Inflammatory macrophage treated with lipopolysaccharide for 4 hours (primary cell): ENCODE measurements around the gene PRR36.
"Not testable (repeated sequence)": the region's sequence is repeated elsewhere in the genome, so short reads cannot be mapped to it uniquely, and the experiment has no call there.

ENCODE experiments used
- DNase-seq: peaks from one replicate; pipeline ENCODE4 v3.0.0-alpha.2; 2020

The PRR36 gene

DNA sequence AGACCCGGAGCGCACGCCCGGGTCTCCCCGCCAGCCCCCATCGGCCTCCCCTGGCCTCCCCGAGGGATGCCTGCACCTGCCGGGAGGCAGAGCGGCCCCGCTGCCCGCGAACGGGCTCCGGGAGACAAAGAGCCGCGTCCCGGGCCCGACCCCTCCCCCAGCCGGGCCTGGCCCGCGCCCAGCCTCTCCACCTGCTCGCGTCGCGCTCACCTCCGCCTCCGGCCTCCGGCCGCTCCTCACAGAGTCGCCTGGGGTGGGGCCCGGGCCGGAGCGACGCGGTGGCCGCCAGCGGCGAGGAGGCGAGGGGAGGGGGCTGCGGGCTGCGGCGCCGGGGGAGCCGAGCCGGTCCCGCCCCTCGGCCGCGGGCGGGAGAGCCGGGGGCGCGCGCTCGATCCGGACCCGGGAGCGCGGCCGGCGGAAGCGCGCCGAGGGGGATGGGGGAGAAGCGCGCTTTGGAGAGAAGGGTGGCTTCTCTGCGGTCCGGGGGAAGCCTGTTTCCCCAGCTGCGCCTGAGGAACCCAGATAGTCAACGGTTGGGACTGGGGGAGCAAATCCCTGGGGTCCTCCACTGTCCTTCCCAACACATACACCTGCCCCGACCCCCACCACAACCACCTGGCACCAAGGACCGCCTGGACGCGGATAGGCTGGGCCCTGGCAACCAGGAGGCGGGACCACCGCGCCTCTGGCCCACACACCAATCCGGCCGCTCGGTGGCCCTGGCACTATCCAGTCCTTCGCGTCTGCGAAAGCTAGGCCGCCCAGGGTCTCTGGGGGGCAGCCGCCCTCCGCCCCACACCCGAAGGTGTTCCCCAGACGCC, at the start of gene PRR36:
Gene PRR36 (minus strand): TSS at position 315 of the 821 bp plus-strand sequence. CDS start 701 bp downstream, outside the sequence.
- no peak for DNase-seq

DNA sequence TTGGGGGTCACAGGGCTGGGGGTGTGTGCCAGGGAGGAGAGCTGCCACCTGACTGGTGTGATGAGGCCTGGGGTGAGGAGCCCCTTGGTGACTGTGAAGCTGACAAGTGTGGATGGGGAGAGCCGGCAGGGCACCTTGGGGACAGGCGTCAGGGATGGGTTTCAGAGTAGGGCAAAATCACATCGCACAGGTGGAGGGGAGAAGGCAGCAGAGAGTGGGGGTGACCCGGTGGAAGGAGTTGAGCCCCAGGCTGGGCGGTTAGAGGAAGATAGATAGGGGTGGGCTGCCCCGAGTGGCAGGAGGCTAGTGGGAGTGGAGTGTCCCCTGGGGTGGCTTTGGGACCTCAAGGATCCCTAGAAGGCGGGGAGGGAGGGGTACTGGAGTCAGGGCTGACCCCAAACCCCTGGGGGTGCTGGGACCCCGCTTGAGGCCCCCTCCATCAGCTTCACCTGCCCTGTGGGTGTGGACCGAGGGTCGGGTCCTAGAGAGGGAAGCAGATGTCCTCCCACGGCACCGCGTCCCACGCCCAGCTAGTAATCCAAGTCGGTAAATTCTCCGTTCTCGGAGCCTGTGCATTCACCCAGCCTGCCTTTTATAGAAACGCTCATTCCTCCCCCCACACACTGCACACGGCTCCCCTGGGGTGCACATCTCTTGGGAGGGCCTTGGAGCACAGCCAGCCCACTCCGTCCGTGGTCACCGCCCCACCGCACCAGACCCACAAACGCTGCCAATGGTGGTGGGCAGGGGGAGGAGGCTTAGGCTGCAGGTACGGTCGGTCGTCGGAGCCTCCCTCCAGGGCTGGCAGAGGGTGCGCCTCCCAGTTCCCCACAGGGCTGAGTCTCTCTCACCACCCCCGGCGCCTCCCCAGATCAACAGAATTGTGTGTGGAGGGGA, 49.4 kb upstream of the PRR36 start:
- DNase-seq: no peak

DNA sequence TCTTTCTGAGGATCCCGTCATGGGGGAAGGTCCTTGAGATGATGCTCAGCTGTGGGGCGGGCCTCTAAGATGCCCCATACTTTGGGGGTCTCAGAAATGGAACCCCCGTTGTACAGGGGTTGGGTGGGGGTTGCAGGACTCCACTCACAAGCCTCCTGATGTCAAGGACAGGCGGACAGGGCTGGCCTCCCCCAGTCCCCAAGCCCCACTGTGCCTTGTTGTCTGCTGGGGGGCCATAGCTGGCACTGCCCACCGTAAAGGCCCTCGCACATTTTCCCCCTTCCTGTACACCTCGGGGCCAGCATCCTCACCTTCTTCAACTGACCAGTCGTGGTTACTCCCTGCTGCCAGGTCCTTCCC, 48.6 kb upstream of the PRR36 start:
- no peak for DNase-seq

DNA sequence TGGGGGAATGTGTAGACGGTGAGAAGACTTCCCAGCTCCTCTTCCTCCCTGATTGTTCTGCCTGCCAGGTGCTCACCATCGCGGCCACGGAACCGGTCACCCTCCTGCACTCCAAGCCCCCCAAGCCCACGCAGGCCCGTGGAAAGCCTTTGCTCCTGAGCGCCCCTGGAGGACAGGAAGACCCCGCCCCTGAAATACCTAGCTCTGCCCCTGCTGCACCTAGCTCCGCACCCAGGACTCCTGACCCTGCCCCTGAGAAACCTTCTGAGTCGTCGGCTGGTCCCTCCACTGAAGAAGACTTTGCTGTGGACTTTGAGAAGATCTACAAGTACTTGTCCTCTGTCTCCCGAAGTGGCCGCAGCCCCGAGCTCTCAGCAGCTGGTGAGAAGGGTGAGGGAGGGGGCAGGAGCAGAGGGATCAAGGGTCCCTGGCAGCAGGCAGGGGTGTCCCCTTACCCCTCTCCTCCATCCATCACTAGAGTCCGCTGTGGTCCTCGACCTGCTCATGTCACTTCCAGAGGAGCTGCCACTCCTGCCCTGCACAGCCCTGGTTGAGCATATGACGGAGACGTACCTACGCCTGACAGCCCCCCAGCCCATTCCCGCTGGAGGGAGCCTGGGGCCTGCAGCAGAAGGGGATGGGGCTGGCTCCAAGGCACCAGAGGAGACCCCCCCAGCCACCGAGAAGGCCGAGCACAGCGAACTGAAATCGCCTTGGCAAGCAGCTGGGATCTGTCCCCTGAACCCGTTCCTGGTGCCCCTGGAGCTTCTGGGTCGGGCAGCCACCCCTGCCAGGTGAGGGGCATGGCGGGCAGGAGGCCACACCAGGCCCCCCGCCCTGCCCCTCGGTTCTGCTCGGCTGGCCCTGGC, 48.0 kb upstream of the PRR36 start:
- no peak for DNase-seq

DNA sequence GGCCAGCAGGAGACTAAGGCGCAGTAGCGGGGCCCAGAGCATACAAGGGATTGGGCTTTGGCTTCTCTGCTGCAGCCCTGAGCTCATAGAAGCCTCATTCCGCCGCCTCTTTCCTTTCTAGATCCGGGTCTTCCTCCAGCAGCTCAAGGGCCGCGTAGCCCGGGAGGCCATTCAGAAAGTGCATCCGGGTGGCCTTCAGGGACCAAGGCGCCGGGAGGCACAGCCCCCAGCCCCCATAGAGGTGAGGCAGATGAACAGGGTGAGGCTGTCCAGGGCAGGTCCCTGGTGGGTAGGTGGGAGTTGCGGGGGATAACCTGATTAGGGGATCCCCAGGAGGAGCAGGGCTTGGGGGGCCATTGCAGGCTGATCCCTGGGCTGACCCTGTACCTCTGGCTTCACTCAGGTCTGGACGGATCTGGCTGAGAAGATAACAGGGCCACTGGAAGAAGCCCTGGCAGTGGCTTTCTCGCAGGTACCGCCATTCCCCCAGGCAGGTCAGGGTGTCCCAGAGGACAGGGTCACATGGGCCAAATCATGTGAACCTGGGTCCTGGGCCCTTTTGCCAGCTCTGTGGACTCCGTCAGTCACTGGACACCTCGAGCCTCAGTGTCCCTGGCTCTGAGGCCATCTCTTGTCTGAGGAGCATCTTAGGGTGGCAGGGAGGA, 47.2 kb upstream of the PRR36 start:
- DNase-seq: no peak

DNA sequence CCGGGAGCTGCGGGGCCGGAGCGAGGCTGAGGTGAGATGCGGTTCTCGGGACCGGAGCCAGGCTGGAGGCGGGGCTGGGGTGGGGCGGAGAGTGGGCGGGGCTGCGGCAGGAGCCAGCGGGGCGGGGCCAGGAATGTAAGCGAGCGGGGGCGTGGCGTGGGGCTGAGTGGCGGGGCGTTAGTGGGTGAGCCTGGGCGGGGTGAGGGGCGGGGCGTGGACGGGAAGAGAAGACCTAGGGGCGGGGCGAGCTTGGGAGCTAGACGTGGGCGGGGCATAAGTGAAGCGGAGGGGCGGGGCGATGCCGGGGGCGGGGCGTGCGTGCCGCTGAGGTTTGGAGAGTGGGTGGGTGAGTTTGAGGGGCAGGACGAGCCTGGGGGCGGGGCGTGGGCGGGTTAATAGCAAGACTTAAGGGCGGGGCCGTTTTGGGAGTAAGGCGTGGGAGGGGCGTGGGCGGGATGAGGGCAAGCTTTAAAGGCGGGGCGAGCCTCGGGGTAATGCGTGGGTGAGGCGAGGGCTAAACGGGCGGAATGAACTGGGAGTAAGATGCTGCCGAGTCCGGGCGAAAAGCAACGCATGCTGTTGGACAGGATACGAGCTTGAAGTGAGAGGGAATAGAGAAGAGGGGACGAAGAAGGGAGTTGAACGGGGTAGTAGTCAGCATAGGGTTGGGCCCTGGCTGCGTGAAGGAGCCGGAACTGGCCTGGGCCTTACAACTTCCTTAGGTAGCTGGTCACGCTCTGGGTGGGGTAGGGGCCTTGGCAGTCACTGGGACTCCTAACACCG, 46.5 kb upstream of the PRR36 start:
- DNase-seq: peak; percentile 98

DNA sequence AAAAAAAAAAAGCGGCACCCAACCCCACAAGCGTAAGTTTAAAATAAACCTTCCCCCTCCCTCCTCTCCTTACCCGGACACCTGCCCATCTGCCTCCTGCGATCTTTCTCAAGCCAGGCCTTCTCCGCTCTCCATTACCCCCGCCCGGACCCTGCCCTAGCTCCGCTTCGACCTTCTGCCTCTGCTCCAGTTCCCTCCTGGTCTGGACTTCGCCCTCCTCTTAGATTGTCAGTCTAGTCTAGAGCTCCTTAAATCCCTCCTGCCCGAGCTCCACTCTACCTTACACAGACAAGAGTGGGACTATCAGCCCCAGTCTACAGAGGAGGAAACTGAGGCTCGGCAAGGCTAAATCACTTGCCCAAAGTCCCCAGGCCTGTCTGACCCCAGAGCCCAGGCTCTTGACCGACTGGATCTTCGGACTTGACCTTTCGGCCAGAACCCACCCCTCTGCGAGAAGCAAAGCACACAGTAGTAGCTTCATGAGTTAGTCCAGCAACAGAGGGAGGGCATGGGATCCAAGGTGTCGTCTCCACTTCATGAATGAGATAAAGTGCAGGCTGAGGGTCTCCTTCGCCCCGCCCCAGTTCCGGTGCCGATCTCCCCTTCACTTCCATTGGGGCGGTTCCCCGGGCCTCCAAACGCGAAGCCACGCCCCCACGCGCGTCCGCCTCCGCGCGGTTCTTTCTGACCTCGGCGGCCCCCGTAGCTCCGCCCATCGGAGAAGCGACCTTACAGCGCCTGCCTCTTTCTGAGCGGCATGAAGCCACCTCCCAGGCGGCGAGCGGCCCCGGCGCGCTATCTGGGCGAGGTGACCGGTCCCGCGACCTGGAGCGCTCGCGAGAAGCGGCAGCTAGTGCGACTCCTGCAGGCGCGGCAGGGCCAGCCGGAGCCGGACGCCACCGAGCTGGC, 45.7 kb upstream of the PRR36 start, which contains the start of gene SNAPC2:
Gene SNAPC2 (plus strand): TSS at position 729 of the 909 bp plus-strand sequence. CDS start 29 bp downstream, at position 758.
- DNase-seq: peak; percentile 93

DNA sequence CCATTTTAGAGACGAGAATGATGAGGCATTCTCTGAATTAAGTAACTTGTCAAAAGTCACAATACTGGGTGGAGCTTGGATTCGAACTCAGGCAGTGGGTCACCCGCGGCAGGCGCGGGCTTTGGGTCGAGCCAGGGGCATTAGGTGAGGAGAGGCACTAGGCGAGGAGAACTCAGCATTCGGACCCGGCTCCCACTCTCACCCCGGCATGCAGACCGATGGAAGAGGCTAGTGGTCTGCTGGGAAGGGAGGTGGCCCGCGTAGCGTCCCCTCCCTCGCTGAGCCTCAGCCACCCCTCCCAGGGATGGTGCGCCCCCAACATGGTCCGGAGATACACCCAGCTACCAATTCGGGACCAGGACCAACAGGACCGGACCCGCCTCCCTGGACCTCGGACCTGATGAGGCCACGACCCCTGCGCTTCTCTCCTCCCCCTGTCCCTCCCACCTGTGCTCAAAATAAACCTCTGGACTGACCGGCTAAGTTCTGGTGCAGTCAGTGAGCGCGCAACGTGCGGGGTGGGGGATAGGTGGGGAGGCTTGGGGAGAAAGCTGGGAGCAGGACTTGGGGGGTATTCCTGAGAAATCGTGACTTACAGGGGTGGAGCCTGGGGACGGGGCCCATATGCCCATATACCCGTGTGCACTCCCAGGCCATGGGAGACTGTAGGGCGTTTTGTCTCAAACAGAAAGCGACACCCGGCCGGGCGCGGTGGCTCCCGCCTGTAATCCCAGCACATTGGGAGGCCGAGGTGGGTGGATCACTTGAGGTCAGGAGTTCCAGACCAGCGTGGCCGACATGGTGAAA, 44.6 kb upstream of the PRR36 start:
- DNase-seq: no peak

DNA sequence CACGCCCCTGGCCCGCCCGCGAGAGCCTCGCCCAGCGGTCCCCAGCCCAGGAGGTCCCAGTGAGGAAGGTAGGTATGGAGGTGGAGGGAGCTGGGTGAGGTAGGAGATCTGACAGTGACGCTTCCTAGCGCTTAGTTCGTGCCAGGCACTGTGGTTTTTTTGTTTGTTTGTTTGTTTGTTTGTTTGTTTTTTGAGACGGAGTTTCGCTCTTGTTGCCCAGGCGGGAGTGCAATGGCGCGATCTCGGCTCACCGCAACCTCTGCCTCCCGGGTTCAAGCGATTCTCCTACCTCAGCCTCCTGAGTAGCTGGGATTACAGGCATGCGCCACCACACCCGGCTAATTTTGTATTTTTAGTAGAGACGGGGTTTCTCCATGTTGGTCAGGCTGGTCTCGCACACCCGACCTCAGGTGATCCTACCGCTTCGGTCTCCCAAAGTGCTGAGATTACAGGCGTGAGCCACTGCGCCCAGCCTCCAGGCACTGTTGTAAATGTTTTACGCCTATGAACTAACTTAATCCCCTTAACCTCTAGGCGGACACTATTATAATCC, 43.9 kb upstream of the PRR36 start:
- DNase-seq: not testable (repeated sequence)

DNA sequence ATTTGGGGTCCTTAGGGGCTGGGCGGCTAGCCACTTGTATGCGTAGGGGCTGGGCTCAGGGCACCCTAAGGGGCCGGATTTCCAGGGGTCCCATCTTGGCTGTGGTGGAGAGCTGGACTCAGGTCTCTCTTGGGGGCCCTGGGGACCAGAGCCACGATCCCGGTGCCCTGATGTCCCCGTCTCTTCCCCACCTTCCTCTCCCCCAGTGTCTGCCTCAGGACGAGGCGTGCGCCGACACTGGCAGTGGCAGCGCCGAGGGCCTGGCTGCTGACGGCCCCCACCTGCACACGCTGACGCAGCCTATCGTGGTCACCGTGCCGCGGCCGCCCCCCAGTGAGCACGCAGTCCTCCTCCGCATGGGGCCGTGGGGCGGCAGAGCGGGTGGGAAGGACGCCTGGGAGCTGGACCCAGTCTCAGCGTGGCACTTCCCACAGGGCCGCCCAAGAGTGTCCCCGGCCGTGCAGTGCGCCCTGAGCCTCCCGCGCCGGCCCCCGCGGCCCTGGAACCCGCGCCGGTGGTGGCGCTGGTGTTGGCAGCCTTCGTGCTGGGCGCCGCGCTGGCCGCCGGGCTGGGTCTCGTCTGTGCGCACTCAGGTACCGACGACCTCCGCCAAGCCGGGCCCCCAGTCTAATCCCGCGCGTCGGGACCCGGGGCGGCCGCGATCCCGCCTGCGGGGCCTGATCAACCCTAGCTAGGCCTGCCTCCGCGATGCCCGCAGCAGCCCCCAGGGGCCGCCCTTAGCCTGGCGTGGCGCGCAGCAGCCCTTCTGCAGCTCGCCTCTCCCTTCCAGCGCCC, 43.3 kb upstream of the PRR36 start:
- DNase-seq: peak; percentile 46

DNA sequence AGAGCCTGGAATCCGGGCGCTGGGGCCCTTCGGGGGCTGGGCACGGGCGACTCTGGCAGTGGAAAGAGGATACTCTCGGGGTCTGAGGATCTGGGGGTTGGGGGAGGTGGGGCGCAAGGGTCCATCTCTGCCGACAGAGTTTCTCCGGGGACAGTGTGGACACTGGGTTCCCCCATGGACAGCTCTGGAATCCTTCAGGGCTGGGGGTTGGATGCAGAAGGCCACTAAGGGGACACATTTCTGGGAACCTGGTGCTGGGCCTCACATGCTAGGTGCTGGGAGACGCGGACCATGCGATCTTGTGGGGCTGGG, 42.7 kb upstream of the PRR36 start:
- DNase-seq: no peak

DNA sequence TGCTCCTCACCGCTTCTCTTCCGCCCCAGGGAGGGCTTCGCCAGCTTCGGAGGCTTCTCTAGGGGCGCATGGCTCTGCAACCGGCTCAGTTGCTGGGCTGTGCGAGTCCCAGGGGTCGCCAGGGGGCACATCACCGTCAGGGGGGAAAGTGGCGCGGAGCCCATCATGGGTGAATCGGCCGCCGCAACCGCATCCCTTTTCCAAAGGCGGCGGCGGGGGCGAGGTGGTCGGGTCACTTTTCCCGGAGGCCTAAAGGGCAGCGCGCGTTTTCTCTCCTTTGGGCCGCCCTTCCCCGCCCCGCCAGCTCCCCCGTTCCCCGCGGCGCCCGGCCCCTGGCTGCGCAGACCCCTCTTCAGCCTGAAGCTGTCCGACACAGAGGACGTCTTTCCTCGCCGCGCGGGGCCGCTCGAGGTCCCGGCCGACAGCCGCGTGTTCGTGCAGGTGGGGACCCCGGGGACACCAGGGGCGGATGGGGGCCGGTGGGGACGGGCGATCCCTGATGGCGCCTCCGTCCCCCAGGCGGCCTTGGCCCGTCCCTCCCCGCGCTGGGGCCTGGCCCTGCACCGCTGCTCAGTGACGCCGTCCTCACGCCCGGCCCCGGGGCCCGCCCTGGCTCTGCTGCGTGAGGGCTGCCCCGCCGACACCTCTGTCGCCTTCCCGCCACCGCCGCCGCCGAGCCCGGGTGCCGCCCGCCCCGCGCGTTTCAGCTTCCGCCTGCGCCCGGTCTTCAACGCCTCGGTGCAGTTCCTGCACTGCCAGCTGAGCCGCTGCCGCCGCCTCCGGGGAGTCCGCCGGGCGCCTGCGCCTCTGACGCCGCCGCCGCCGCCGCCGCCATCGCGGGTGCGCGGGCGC, 42.1 kb upstream of the PRR36 start:
- DNase-seq: peak; percentile 55

DNA sequence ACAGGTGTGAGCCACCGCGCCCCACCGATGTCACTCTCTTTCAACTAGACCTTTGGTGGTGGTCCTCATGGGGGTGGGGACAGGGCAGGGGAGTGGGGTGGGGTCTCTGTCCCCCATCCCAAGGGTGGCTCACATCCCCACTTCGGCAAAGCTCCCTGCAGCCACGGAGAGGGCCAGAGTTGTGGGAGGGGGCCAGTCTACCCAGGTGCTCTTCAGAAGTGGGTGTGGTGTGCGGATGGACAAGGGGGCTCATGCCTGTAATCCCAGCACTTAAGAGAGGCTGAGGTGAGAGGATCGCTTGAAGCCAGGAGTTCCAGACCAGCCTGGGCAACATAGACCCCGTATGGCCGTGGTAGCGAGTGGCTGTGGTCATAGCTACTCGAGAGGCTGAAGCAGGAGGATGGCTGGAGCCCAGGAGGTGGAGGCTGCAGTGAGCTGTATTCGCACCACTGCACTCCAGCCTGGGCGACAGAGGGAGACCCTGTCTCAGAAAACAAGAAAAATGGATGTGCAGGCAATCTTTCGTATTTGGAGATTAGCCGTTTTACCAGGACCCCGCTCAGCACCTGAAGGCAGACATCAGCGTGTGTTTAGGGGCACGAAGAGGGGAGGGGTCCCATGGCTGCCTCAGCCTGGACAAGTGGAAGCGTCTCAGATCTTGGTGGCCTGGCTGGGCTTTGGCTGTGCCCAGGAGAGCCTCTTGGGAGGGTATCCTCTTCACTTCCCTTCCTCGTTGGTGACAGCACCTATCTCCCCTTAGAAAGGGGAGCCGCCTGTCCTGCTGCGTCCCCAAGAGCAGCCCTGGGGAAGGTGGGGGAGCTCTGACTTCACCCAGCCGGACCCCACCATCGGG, 41.3 kb upstream of the PRR36 start:
- DNase-seq: no peak

DNA sequence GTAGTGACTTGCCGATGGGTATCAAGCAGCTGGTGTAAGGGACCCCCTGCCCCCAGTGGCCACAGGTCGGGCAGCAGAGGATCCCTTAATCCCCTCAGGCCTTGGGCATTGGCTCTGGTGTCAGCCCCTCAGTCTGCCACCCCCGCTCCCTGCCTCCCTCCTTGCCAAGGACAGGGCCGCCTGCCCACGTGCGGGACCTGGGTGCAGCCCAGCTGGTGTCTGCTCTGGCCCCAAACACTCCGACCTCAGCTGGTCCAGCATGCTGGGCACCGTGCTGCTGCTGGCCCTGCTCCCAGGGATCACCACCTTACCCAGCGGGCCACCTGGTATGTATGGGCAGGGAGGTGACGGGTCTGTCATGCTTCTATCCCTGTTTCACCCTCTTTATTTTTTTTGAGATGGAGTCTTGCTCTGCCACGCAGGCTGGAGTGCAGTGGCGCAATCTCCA, 40.4 kb upstream of the PRR36 start, which contains the start of gene TGFBR3L:
Gene TGFBR3L (plus strand): TSS at position 233 of the 448 bp plus-strand sequence.
- no peak for DNase-seq

DNA sequence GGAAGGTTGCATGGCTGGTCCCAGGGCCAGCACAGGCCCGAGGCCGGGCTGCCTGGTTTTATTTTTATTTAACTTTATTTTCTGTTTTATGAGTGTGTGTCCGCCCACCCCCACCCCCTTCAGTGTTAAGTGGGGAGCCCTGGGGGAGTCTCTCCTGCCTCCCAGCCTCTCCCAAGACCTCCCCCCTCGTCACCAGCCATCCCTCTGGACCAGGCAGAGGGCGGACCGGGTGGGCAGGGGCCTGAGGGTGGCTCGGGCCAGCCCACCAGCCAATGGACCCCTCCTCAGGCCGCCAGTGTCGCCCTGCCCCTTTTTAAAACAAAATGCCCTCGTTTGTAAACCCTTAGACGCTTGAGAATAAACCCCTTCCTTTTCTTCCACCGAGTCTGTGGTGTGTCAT, 39.9 kb upstream of the PRR36 start:
- DNase-seq: no peak

DNA sequence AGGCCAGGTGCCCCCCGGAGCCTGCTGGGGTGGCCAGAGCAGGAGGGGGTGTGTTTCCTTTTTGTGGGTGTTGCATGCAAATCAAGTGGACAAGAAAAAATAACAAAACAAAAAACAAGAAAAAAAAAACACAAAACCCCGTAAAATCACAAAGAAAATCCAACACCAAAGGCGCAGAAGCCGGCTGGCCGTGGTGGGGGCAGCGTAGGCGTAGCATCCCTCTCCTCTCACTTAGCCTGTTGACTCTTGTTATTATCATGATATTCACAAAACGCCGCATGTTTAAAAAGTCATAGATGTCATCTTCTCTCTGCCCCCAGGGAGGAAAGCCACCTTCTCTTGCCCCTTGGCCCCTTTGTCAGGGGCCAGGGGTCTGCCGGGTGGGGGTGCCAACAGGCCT, 39.5 kb upstream of the PRR36 start:
- no peak for DNase-seq
